OCI-LY3 (cell line): ENCODE results near the gene DQX1.

Source experiments
- H2AFZ ChIP-seq: fragments of 200-600, 300-600 bp; shearing (Covaris generic); 2 replicates; pipeline ENCODE4 v1.6.0; 2014; ENCODE audit warnings: antibody characterized with exemption, low read depth, low read length
- H3K27ac ChIP-seq: fragments of 200-600, 300-600 bp; sonication (generic); 2 replicates; pipeline ENCODE4 v1.5.1; 2014; ENCODE audit warnings: mild to moderate bottlenecking, low read length, moderate library complexity, mixed read lengths
- H3K27me3 ChIP-seq: fragments of 200-600, 300-600 bp; sonication (generic); 2 replicates; pipeline ENCODE4 v1.6.1; 2014; ENCODE audit warnings: low read depth, low read length, mixed read lengths
- H3K36me3 ChIP-seq: fragments of 200-600, 300-600 bp; sonication (generic); replicated peaks from 2 replicates; pipeline ENCODE3; 2014; ENCODE audit warnings: low read depth, low read length, mixed read lengths
- H3K4me1 ChIP-seq: fragments of 300-600, 200-600 bp; sonication (generic); 2 replicates; pipeline ENCODE4 v1.6.1; 2014; ENCODE audit warnings: low read length, mixed read lengths
- H3K4me2 ChIP-seq: fragments of 200-600, 300-600 bp; sonication (generic); 2 replicates; pipeline ENCODE4 v1.6.1; 2014; ENCODE audit warnings: low read length, mixed read lengths
- H3K4me3 ChIP-seq: fragments of 300-600, 200-600 bp; sonication (generic); 2 replicates; pipeline ENCODE4 v1.5.1; 2014; ENCODE audit warnings: antibody characterized with exemption, mild to moderate bottlenecking, low read length, moderate library complexity
- H3K79me2 ChIP-seq: fragments of 300-600, 200-600 bp; shearing (Covaris generic); 2 replicates; pipeline ENCODE4 v1.6.1; 2014; ENCODE audit warnings: mild to moderate bottlenecking, low read length, mixed read lengths
- H3K9ac ChIP-seq: fragments of 300-600, 200-600 bp; shearing (Covaris generic); 2 replicates; pipeline ENCODE4 v1.6.0; 2014; ENCODE audit warnings: mild to moderate bottlenecking, low read length, moderate library complexity
- H3K9me3 ChIP-seq: fragments of 200-600, 300-600 bp; shearing (Covaris generic); 2 replicates; pipeline ENCODE4 v1.6.1; 2014; ENCODE audit warnings: low read length, mixed read lengths; ENCODE audit not compliant: insufficient read depth
- H4K20me1 ChIP-seq: fragments of 200-600, 300-600 bp; sonication (generic); 2 replicates; pipeline ENCODE4 v1.6.1; 2016; ENCODE audit warnings: low read length, mixed read lengths; ENCODE audit not compliant: insufficient read depth
- EZH2phosphoT487 ChIP-seq: fragments of 200-600 bp; shearing (Covaris generic); IDR thresholded peaks from 2 replicates; pipeline ENCODE4 v1.6.1; 2018; ENCODE audit warnings: antibody characterized with exemption, mixed run types, low read depth
- TF ChIP-seq, protein P1 (sequence below): fragments of 200-600, 300-600 bp; sonication (generic); IDR thresholded peaks from 2 replicates; pipeline ENCODE4 v1.5.1; 2014; ENCODE audit warnings: antibody characterized with exemption, low read length, low read depth

DQX1 gene

DNA sequence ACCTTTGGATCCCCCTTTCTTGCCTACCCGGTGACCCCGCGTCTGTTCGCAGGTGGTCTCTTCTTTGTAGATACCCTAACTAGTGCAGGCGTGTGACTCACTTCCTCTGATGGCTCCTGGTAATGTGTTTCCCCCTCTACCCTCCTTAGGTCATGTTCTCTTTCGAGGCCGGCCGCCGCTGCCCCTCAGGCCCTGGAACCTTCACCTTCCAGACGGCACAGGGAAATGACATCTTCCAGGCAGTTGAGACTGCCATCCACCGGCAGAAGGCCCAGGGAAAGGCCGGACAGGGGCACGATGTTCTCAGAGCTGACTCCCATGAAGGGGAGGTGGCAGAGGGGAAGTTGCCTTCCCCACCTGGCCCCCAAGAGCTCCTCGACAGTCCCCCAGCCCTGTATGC, 30.1 kb upstream of the DQX1 start:
- Histone ChIP-seq H3K27ac (no peak overlapping the region), H4K20me1 (no peaks in the 10 kb centered on the region), H3K36me3 (no peaks in the 10 kb centered on the region), H3K9ac (no peak overlapping the region), H2AFZ (no peak overlapping the region), H3K9me3 (no peaks in the 10 kb centered on the region), H3K27me3 (peaks cover 8% of the 10 kb centered on the region; the same call in 1 of the 2 replicates), H3K4me1 (peaks cover 11% of the 10 kb centered on the region), H3K79me2 (peaks cover 3% of the 10 kb centered on the region; the same call in 1 of the 2 replicates), H3K4me3 (no peak overlapping the region), H3K4me2 (no peak overlapping the region)
- TF ChIP-seq, protein P1, sequence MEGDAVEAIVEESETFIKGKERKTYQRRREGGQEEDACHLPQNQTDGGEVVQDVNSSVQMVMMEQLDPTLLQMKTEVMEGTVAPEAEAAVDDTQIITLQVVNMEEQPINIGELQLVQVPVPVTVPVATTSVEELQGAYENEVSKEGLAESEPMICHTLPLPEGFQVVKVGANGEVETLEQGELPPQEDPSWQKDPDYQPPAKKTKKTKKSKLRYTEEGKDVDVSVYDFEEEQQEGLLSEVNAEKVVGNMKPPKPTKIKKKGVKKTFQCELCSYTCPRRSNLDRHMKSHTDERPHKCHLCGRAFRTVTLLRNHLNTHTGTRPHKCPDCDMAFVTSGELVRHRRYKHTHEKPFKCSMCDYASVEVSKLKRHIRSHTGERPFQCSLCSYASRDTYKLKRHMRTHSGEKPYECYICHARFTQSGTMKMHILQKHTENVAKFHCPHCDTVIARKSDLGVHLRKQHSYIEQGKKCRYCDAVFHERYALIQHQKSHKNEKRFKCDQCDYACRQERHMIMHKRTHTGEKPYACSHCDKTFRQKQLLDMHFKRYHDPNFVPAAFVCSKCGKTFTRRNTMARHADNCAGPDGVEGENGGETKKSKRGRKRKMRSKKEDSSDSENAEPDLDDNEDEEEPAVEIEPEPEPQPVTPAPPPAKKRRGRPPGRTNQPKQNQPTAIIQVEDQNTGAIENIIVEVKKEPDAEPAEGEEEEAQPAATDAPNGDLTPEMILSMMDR = no peak
- TF ChIP-seq EZH2phosphoT487 = no peak

DNA sequence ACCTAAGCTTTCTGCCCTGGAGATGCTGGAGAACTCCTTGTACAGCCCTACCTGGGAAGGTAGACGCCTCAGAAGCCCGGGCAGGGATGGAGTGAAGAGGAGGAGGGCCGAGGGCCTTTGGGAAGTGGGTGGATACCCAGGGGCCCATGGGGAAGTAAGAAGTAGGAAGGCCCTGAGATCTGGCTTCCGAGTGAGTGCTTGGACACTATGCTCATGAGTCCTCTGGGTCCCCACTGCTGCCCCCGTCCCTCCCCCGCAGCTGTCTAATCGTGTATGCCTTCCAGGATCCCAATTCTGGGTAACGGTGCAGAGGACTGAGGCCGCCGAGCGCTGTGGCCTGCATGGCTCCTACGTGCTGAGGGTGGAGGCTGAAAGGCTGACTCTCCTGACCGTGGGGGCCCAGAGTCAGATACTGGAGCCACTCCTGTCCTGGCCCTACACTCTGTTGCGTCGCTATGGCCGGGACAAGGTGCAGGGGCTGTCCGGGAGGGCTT, 29.6 kb upstream of the DQX1 start:
- no peak overlapping the region for H2AFZ ChIP-seq
- no peaks in the 10 kb centered on the region for H3K9me3 ChIP-seq
- H3K4me1 ChIP-seq = peaks cover 11% of the 10 kb centered on the region
- no peak overlapping the region for H3K27ac ChIP-seq
- H3K4me2 ChIP-seq = peak overlapping the region; percentile 93
- H3K9ac ChIP-seq = peak overlapping the region; percentile 91
- no peaks in the 10 kb centered on the region for H3K36me3 ChIP-seq
- peak overlapping the region; percentile 90 for H3K4me3 ChIP-seq
- H3K79me2 ChIP-seq = peaks cover 3% of the 10 kb centered on the region; the same call in 1 of the 2 replicates
- TF ChIP-seq EZH2phosphoT487 = no peak
- TF ChIP-seq, protein P1 = no peak
- no peaks in the 10 kb centered on the region for H4K20me1 ChIP-seq
- 0 out of 2 replicates have a peak, but pooled peaks cover 6% of the 10 kb centered on the region for H3K27me3 ChIP-seq

DNA sequence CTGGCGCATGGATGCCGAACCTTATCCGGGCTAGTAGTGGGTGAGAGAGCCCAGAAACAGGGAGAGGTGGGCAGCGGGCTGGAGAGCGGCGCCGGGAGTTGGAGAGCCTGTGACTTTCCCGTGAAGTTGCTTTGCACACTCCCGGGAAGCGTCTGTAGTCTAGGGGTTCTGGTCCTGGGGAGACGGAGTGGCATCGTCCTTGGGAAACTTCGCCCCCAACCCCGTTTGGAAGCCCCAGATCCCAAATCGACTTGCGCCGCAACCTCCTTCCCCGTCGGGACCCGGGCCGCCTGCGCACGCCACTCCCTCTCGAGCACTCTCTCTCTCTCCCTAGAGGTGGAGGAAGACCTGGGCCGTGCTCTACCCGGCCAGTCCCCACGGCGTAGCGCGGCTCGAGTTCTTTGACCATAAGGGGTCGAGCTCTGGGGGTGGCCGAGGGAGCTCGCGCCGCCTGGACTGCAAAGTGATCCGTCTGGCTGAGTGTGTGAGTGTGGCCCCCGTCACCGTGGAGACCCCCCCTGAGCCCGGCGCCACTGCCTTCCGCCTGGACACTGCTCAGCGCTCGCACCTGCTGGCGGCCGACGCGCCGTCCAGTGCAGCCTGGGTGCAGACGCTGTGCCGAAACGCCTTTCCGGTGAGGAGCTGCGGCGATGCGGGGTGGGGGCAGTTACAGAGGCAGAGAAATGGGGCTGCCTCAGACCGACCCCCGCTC, 28.9 kb upstream of the DQX1 start:
- no peaks in the 10 kb centered on the region for H3K9me3 ChIP-seq
- peak overlapping the region; percentile 61; the same call in 1 of the 2 replicates for H2AFZ ChIP-seq
- H3K4me1 ChIP-seq = peaks cover 11% of the 10 kb centered on the region
- H4K20me1 ChIP-seq = no peaks in the 10 kb centered on the region
- peak overlapping the region; percentile 33; the same call in 1 of the 2 replicates for H3K27ac ChIP-seq
- no peaks in the 10 kb centered on the region for H3K36me3 ChIP-seq
- H3K9ac ChIP-seq = peak overlapping the region; percentile 91
- peaks cover 3% of the 10 kb centered on the region; the same call in 1 of the 2 replicates for H3K79me2 ChIP-seq
- H3K4me2 ChIP-seq = peak overlapping the region; percentile 93
- no peaks in the 10 kb centered on the region for H3K27me3 ChIP-seq
- TF ChIP-seq, protein P1 = no peak
- no peak for TF ChIP-seq EZH2phosphoT487
- peak overlapping the region; percentile 90 for H3K4me3 ChIP-seq

DNA sequence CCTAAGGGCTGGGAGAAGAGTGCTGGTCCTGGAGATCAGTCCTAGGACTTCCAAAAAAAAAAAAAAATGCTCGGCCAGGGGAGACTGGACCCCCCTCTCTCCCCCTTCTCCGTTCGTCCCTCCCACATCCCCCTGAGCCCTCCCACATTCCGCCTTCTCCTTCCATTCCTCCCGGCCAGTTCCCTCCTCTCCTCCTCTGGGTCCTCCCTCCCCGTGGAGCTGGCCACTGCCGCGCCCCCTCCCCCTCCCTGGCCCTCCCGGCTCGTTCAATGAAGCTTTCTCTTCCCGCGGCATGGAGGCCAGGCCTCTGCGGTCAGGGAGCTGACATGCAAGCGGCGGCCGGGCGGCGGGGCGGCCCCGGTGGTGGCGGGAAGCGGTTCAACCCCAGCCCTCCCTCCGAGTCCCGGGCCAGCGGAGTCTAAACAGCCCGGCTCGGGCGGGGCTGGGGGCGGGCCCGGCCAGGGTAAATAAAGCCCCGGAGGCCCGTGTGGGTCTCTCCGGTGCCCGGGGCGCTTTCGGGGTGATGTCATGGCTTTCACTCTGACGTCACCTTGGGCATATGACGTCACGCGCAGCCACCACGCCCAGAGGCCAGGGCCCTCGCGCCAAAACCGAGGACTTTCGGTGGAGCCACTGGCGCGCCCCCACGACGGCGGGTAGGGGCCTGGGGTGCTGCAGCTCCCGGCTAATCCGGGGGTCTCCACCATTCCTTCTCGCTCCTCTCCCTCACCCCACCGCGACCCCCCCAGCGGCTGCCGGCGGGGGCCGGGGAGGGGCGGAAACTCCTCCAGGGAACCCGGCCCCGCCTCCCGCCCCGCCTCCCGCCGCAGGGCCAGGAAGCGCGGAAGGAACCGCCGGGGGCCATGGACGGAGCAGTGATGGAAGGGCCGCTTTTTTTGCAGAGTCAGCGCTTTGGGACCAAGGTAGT, 28.1 kb upstream of the DQX1 start, which contains the start of the genes DOK1 and LOXL3:
DOK1 (plus strand) TSS at position 829 of the 928 bp plus-strand sequence; CDS start at position 864, 35 bp downstream.
LOXL3 (minus strand) TSS at position 51 of the 928 bp plus-strand sequence. CDS start 1,308 bp downstream, outside the sequence.
- H2AFZ ChIP-seq = peak within 1 kb of the TSS; percentile 86
- peaks cover 3% of the 10 kb centered on the region; the same call in 1 of the 2 replicates for H3K79me2 ChIP-seq
- H3K36me3 ChIP-seq = no peaks in the 10 kb centered on the region
- H3K9ac ChIP-seq = peak within 1 kb of the TSS; percentile 91
- H3K4me2 ChIP-seq = peak within 1 kb of the TSS; percentile 93
- peak within 1 kb of the TSS; percentile 90 for H3K4me3 ChIP-seq
- H3K27ac ChIP-seq = peak within 1 kb of the TSS; percentile 33
- no peak for TF ChIP-seq EZH2phosphoT487
- TF ChIP-seq, protein P1 = no peak
- no peaks in the 10 kb centered on the region for H3K9me3 ChIP-seq
- H3K27me3 ChIP-seq = no peaks in the 10 kb centered on the region
- no peaks in the 10 kb centered on the region for H4K20me1 ChIP-seq
- peaks cover 11% of the 10 kb centered on the region for H3K4me1 ChIP-seq
